HCT116 (cell line): ENCODE data around the gene KCNK15.

ENCODE experiments used
- POLR2A ChIP-seq: IDR thresholded peaks from 2 replicates; pipeline ENCODE4 v1.7.0; 2011; ENCODE audit warnings: borderline replicate concordance; ENCODE audit not compliant: insufficient read depth, insufficient read length; ENCODE audit errors: extremely low read depth
- POLR2AphosphoS5 ChIP-seq: IDR thresholded peaks from 2 replicates; pipeline ENCODE4 v1.6.1; 2011; ENCODE audit warnings: mild to moderate bottlenecking, low read depth, low read length, moderate library complexity
- SIN3A ChIP-seq: IDR thresholded peaks from 2 replicates; pipeline ENCODE4 v1.6.1; 2012; ENCODE audit warnings: low read depth
- SP1 ChIP-seq: IDR thresholded peaks from 2 replicates; pipeline ENCODE4 v1.6.1; 2012; ENCODE audit warnings: low read depth
- ZNF274 ChIP-seq: fragments of 200-500 bp; sonication (Bioruptor generic); IDR thresholded peaks from 2 replicates; pipeline ENCODE4 v1.6.1; 2014; ENCODE audit warnings: mild to moderate bottlenecking, low read depth, low read length, inconsistent platforms
- TF ChIP-seq, protein P1 (sequence below), 3 experiments: fragments of 200-600 bp in 1 of 3; sonication (generic) in 1 of 3; IDR thresholded peaks in 2 of 3; conservative IDR thresholded peaks in 1 of 3; 2 replicates each; pipeline ENCODE4 v1.5.1; 2012 to 2017; ENCODE audit warnings: low read depth in 2 of 3, low read length in 2 of 3, antibody characterized with exemption in 1 of 3, borderline replicate concordance in 1 of 3, control low read depth in 1 of 3, mild to moderate bottlenecking in 1 of 3, mixed read lengths in 1 of 3, mixed run types in 1 of 3, moderate library complexity in 1 of 3; ENCODE audit not compliant: insufficient read depth in 1 of 3
- TF ChIP-seq, protein P2 (sequence below): IDR thresholded peaks from 2 replicates; pipeline ENCODE4 v1.6.1; 2012

- TF ChIP-seq, protein P1, sequence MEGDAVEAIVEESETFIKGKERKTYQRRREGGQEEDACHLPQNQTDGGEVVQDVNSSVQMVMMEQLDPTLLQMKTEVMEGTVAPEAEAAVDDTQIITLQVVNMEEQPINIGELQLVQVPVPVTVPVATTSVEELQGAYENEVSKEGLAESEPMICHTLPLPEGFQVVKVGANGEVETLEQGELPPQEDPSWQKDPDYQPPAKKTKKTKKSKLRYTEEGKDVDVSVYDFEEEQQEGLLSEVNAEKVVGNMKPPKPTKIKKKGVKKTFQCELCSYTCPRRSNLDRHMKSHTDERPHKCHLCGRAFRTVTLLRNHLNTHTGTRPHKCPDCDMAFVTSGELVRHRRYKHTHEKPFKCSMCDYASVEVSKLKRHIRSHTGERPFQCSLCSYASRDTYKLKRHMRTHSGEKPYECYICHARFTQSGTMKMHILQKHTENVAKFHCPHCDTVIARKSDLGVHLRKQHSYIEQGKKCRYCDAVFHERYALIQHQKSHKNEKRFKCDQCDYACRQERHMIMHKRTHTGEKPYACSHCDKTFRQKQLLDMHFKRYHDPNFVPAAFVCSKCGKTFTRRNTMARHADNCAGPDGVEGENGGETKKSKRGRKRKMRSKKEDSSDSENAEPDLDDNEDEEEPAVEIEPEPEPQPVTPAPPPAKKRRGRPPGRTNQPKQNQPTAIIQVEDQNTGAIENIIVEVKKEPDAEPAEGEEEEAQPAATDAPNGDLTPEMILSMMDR (IDR thresholded peaks at IDR 0.05 in 2 of 3, conservative IDR thresholded peaks at IDR 0.05 in 1 of 3; ENCODE audit: borderline replicate concordance in 1 of 3, insufficient read depth in 1 of 3, low read depth in 2 of 3, low read length in 2 of 3): no peak
- TF ChIP-seq POLR2A (no peak), SP1 (no peak), POLR2AphosphoS5 (no peak), SIN3A (no peak), ZNF274 (no peak)
- TF ChIP-seq, protein P2, sequence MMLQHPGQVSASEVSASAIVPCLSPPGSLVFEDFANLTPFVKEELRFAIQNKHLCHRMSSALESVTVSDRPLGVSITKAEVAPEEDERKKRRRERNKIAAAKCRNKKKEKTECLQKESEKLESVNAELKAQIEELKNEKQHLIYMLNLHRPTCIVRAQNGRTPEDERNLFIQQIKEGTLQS: no peak
Measured at GRCh38 chr20:44781791-44782190, 36.1 kb downstream of the KCNK15 start.
